ENCODE results near the gene GLIS2.

GLIS2 gene

DNA sequence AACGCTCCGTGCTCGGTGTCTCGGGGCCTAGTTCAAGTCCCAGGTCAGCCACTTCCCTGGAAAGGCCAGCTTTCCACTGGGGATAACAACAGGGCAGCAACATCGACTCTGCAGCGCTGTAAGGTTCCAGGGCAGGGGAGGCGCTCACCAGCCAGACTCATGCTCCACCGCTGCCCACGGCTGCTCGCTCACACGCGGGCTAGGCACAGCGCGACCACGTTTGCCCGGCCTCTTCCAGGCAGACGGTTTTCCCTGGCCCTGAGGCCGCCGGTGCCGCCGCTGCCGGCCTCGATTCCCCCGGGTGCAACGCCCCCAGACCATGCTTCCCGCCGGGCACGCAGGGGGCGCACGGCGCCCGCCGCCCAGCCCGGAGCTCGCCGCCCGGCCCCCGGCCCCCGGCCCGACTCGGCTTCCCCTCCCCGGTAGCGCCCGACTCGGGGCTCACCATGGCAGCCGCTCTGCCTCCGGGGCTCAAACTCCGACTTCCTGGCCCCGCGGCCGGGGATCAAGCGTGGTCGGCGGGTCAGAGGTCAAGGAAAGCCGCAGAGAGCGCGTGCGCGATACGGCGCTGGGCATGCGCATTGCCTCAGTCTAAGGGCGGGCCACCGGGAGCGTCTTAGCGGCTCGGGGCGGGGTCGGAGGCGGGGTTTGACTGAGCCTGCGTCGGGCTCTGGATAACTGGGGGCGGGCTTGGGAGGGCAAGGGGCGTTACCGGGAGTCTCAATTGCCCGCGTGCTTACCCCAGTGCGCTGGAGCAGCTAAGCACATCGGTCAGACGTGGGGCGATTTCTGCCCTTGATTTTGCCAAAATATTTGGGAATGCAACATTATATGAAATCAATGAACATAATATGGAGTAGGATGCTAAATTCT is 35.2 kb downstream of the GLIS2 start, which contains the start of gene PAM16 (continued):
- TF ChIP-seq, protein P1, sequence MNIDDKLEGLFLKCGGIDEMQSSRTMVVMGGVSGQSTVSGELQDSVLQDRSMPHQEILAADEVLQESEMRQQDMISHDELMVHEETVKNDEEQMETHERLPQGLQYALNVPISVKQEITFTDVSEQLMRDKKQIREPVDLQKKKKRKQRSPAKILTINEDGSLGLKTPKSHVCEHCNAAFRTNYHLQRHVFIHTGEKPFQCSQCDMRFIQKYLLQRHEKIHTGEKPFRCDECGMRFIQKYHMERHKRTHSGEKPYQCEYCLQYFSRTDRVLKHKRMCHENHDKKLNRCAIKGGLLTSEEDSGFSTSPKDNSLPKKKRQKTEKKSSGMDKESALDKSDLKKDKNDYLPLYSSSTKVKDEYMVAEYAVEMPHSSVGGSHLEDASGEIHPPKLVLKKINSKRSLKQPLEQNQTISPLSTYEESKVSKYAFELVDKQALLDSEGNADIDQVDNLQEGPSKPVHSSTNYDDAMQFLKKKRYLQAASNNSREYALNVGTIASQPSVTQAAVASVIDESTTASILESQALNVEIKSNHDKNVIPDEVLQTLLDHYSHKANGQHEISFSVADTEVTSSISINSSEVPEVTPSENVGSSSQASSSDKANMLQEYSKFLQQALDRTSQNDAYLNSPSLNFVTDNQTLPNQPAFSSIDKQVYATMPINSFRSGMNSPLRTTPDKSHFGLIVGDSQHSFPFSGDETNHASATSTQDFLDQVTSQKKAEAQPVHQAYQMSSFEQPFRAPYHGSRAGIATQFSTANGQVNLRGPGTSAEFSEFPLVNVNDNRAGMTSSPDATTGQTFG (tag by site-specific recombination; IDR thresholded peaks at IDR 0.05; ENCODE audit: borderline replicate concordance) = no peak
- TF ChIP-seq ZNF513 (tag by site-specific recombination; IDR thresholded peaks at IDR 0.05) = no peak
- TF ChIP-seq KLF9 (tag by site-specific recombination; IDR thresholded peaks at IDR 0.05; ENCODE audit: low read depth) = peak; percentile 52
- TF ChIP-seq IKZF3 (tag by site-specific recombination; IDR thresholded peaks at IDR 0.05) = peak; percentile 53; the same call in 1 of the 2 replicates
- TF ChIP-seq, protein P2, sequence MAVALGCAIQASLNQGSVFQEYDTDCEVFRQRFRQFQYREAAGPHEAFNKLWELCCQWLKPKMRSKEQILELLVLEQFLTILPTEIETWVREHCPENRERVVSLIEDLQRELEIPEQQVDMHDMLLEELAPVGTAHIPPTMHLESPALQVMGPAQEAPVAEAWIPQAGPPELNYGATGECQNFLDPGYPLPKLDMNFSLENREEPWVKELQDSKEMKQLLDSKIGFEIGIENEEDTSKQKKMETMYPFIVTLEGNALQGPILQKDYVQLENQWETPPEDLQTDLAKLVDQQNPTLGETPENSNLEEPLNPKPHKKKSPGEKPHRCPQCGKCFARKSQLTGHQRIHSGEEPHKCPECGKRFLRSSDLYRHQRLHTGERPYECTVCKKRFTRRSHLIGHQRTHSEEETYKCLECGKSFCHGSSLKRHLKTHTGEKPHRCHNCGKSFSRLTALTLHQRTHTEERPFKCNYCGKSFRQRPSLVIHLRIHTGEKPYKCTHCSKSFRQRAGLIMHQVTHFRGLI (tag by site-specific recombination; IDR thresholded peaks at IDR 0.05) = peak; percentile 32; the same call in 1 of the 2 replicates
- TF ChIP-seq ZNF426 (tag by site-specific recombination; IDR thresholded peaks at IDR 0.05) = no peak
- TF ChIP-seq EGR2 (tag by site-specific recombination; IDR thresholded peaks at IDR 0.05; ENCODE audit: low read depth) = 0 out of 2 replicates have a peak, but pooled peaks have one; percentile 26
- TF ChIP-seq ZFP41 (tag by site-specific recombination; IDR thresholded peaks at IDR 0.05; ENCODE audit: borderline replicate concordance) = no peak
- peak; percentile 51 for TF ChIP-seq PATZ1 (tag by site-specific recombination; IDR thresholded peaks at IDR 0.05)
- no peak for TF ChIP-seq ZNF184 (tag by site-specific recombination; IDR thresholded peaks at IDR 0.05)
- peak; percentile 83 for TF ChIP-seq ZBTB17 (tag by site-specific recombination; IDR thresholded peaks at IDR 0.05)
- no peak for TF ChIP-seq ZNF624 (tag by site-specific recombination; IDR thresholded peaks at IDR 0.05)
- TF ChIP-seq ZNF645 (tag by site-specific recombination; IDR thresholded peaks at IDR 0.05) = no peak
- TF ChIP-seq, protein P3, sequence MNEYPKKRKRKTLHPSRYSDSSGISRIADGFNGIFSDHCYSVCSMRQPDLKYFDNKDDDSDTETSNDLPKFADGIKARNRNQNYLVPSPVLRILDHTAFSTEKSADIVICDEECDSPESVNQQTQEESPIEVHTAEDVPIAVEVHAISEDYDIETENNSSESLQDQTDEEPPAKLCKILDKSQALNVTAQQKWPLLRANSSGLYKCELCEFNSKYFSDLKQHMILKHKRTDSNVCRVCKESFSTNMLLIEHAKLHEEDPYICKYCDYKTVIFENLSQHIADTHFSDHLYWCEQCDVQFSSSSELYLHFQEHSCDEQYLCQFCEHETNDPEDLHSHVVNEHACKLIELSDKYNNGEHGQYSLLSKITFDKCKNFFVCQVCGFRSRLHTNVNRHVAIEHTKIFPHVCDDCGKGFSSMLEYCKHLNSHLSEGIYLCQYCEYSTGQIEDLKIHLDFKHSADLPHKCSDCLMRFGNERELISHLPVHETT (tag by site-specific recombination; IDR thresholded peaks at IDR 0.05) = no peak
- no peak for TF ChIP-seq ZNF530 (tag by site-specific recombination; IDR thresholded peaks at IDR 0.05; ENCODE audit: low read depth)
- TF ChIP-seq, protein P4, sequence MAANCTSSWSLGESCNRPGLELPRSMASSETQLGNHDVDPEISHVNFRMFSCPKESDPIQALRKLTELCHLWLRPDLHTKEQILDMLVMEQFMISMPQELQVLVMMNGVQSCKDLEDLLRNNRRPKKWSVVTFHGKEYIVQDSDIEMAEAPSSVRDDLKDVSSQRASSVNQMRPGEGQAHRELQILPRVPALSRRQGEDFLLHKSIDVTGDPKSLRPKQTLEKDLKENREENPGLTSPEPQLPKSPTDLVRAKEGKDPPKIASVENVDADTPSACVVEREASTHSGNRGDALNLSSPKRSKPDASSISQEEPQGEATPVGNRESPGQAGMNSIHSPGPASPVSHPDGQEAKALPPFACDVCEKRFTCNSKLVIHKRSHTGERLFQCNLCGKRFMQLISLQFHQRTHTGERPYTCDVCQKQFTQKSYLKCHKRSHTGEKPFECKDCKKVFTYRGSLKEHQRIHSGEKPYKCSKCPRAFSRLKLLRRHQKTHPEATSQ (tag by site-specific recombination; IDR thresholded peaks at IDR 0.05) = no peak
- TF ChIP-seq ZSCAN30 (tag by site-specific recombination; IDR thresholded peaks at IDR 0.05) = 0 out of 2 replicates have a peak, but pooled peaks have one; percentile 41
- TF ChIP-seq ZNF596 (tag by site-specific recombination; IDR thresholded peaks at IDR 0.05) = peak; percentile 27; the same call in 1 of the 2 replicates
- TF ChIP-seq ZNF155 (tag by site-specific recombination; IDR thresholded peaks at IDR 0.05) = no peak
- peak; percentile 86 for TF ChIP-seq ZBTB26 (tag by site-specific recombination; optimal IDR thresholded peaks at IDR 0.05)
- peak; percentile 86 for TF ChIP-seq SP3 (tag by site-specific recombination; IDR thresholded peaks at IDR 0.05)
- TF ChIP-seq SP2 (tag by site-specific recombination; IDR thresholded peaks at IDR 0.05) = peak; percentile 93
- 0 out of 2 replicates have a peak, but pooled peaks have one; percentile 15 for TF ChIP-seq BCL11B (tag by site-specific recombination; IDR thresholded peaks at IDR 0.05; ENCODE audit: low read depth)
- TF ChIP-seq ZNF433 (tag by site-specific recombination; IDR thresholded peaks at IDR 0.05; ENCODE audit: low read depth) = no peak
- no peak for TF ChIP-seq ZNF350 (tag by site-specific recombination; IDR thresholded peaks at IDR 0.05)
